Fibroblast of lung (primary cell): ENCODE measurements around the gene PLEKHA5. TPM values are rescaled to one million over a fixed set of nuclear protein-coding genes. Genes with fewer than 3 reads are reported as not detected.

ENCODE experiments used
- DNase-seq, 2 donors: peaks; one replicate each; pipeline versions ENCODE4 v3.0.0 to v3.0.0-alpha.2; 2010; ENCODE audit warnings: low read depth in 2 of 2
- H2AFZ ChIP-seq: 2 replicates; pipeline ENCODE4 v1.5.1; 2012; ENCODE audit warnings: low read length, control low read depth, inconsistent platforms
- H3K27ac ChIP-seq: 2 replicates; pipeline ENCODE4 v1.5.1; 2011; ENCODE audit warnings: low read length, control low read depth; ENCODE audit not compliant: insufficient read depth
- H3K27me3 ChIP-seq: 2 replicates; pipeline ENCODE4 v1.5.1; 2011; ENCODE audit warnings: mild to moderate bottlenecking, low read length; ENCODE audit not compliant: control insufficient read depth, insufficient read depth
- H3K36me3 ChIP-seq: 2 replicates; pipeline ENCODE4 v1.5.1; 2011; ENCODE audit warnings: low read length; ENCODE audit not compliant: control insufficient read depth, insufficient read depth
- H3K4me1 ChIP-seq: 2 replicates; pipeline ENCODE4 v1.5.1; 2011; ENCODE audit warnings: low read length; ENCODE audit not compliant: control insufficient read depth, insufficient read depth; ENCODE audit errors: extremely low read depth
- H3K4me2 ChIP-seq: 2 replicates; pipeline ENCODE4 v1.5.1; 2011; ENCODE audit warnings: low read length, control low read depth; ENCODE audit not compliant: insufficient read depth; ENCODE audit errors: extremely low read depth
- H3K4me3 ChIP-seq, 4 experiments: fragments of 200-600 bp in 1 of 4; sonication (generic) in 1 of 4; replicated peaks in 1 of 4; 2 replicates each; pipeline ENCODE4 v1.5.1; 2011 to 2016; ENCODE audit warnings: low read length in 4 of 4, low read depth in 3 of 4, mild to moderate bottlenecking in 3 of 4, control low read depth in 2 of 4, inconsistent platforms in 1 of 4, mixed read lengths in 1 of 4; ENCODE audit not compliant: insufficient read depth in 1 of 4; ENCODE audit errors: control extremely low read depth in 1 of 4
- H3K79me2 ChIP-seq: 2 replicates; pipeline ENCODE4 v1.5.1; 2012; ENCODE audit warnings: mild to moderate bottlenecking, low read length, inconsistent platforms; ENCODE audit not compliant: control insufficient read depth, insufficient read depth
- H3K9ac ChIP-seq: 2 replicates; pipeline ENCODE4 v1.5.1; 2011; ENCODE audit warnings: mild to moderate bottlenecking, low read length, control low read depth; ENCODE audit not compliant: insufficient read depth
- H3K9me3 ChIP-seq: 2 replicates; pipeline ENCODE4 v1.5.1; 2012; ENCODE audit warnings: low read depth, low read length; ENCODE audit not compliant: control insufficient read depth, insufficient read depth
- H4K20me1 ChIP-seq: 2 replicates; pipeline ENCODE4 v1.5.1; 2011; ENCODE audit warnings: low read length; ENCODE audit not compliant: control insufficient read depth, insufficient read depth; ENCODE audit errors: extremely low read depth
- CTCF ChIP-seq, 2 donors: IDR thresholded peaks in 1 of 2; conservative IDR thresholded peaks in 1 of 2; 1 replicate in 1 of 2; 2 replicates in 1 of 2; pipeline ENCODE4 v1.5.1; 2011 to 2012; ENCODE audit warnings: low read length in 2 of 2, control low read depth in 1 of 2, inconsistent platforms in 1 of 2, low read depth in 1 of 2, mild to moderate bottlenecking in 1 of 2
- EZH2 ChIP-seq: IDR thresholded peaks from 2 replicates; pipeline ENCODE4 v1.5.1; 2012; ENCODE audit warnings: low read length, control low read depth, mild to moderate bottlenecking; ENCODE audit errors: missing control alignments
- polyA plus RNA-seq, 2 donors: library from polyadenylated mRNA; depleted of rRNA in 1 of 2; stranded (reverse) in 1 of 2; unstranded in 1 of 2; fragments of >200 nt; gene quantifications; 2 replicates each; pipeline ENCODE4 v1.2.1, GENCODE V29; 2011 to 2012; ENCODE audit warnings: missing spikeins in 1 of 2
- total RNA-seq: library from RNA; depleted of rRNA; stranded (reverse); fragments of >200 nt; gene quantifications from 2 replicates; pipeline ENCODE4 v1.2.1, GENCODE V29; 2014

Gene PLEKHA5
- total and polyA plus RNA-seq, 2 donors (not counting 1 experiment from before 2014, with no cell fraction given), result 15.5 to 50.4 TPM

- Histone ChIP-seq H3K36me3 (no peaks in the 10 kb centered on the region), H2AFZ (no peak overlapping the region), H3K4me2 (no peak overlapping the region), H3K4me1 (no peaks in the 10 kb centered on the region), H3K79me2 (no peaks in the 10 kb centered on the region), H3K4me3 (no peak overlapping the region), H4K20me1 (no peaks in the 10 kb centered on the region), H3K9me3 (no peaks in the 10 kb centered on the region), H3K27ac (no peak overlapping the region), H3K9ac (no peak overlapping the region), H3K27me3 (no peaks in the 10 kb centered on the region)
- TF ChIP-seq EZH2, result no peak
- no peak for TF ChIP-seq CTCF (conservative IDR thresholded peaks at IDR 0.05 in 1 of 2, IDR thresholded peaks at IDR 0.05 in 1 of 2; ENCODE audit: low read depth in 1 of 2, low read length in 2 of 2)
- DNase-seq, result no peak
Observed at GRCh38 chr12:19199332-19199731, 69.8 kb downstream of the PLEKHA5 start.

- Histone ChIP-seq H4K20me1 (no peaks in the 10 kb centered on the region), H3K27me3 (no peaks in the 10 kb centered on the region), H3K79me2 (no peaks in the 10 kb centered on the region), H3K4me2 (no peak overlapping the region), H3K4me3 (no peak overlapping the region), H3K9me3 (no peaks in the 10 kb centered on the region), H3K4me1 (no peaks in the 10 kb centered on the region), H2AFZ (no peak overlapping the region), H3K27ac (no peak overlapping the region), H3K36me3 (no peaks in the 10 kb centered on the region), H3K9ac (no peak overlapping the region)
- TF ChIP-seq CTCF (conservative IDR thresholded peaks at IDR 0.05 in 1 of 2, IDR thresholded peaks at IDR 0.05 in 1 of 2; ENCODE audit: low read depth in 1 of 2, low read length in 2 of 2) (no peak), EZH2 (no peak)
- peak in 1 of 2 donors; percentile 76 for DNase-seq
Observed at GRCh38 chr12:19200261-19200660, 70.7 kb downstream of the PLEKHA5 start.

GRCh38 chr12:19201661-19202060, 72.1 kb downstream of the PLEKHA5 start:
- H3K4me2 ChIP-seq, result no peak overlapping the region
- no peak for DNase-seq
- H3K4me1 ChIP-seq, result no peaks in the 10 kb centered on the region
- H3K4me3 ChIP-seq, result no peak overlapping the region
- no peaks in the 10 kb centered on the region for H3K9me3 ChIP-seq
- H3K79me2 ChIP-seq, result no peaks in the 10 kb centered on the region
- no peaks in the 10 kb centered on the region for H4K20me1 ChIP-seq
- H3K36me3 ChIP-seq, result no peaks in the 10 kb centered on the region
- H3K9ac ChIP-seq, result no peak overlapping the region
- no peak overlapping the region for H3K27ac ChIP-seq
- TF ChIP-seq CTCF (conservative IDR thresholded peaks at IDR 0.05 in 1 of 2, IDR thresholded peaks at IDR 0.05 in 1 of 2; ENCODE audit: low read depth in 1 of 2, low read length in 2 of 2), result no peak
- no peak for TF ChIP-seq EZH2
- H3K27me3 ChIP-seq, result no peaks in the 10 kb centered on the region
- H2AFZ ChIP-seq, result no peak overlapping the region
